ACC112 (cell line): ENCODE results near the gene UTP3.
"Not testable (repeated sequence)": the region's sequence is repeated elsewhere in the genome, so short reads cannot be mapped to it uniquely, and the experiment has no call there.

Experiments used
- H2AFZ ChIP-seq: fragments of 200-600 bp; sonication (generic); one replicate; pipeline ENCODE4 v1.6.0; 2017; ENCODE audit warnings: antibody characterized with exemption, low read length; ENCODE audit not compliant: unreplicated experiment
- H3K27ac ChIP-seq: fragments of 200-600 bp; sonication (generic); 2 replicates; pipeline ENCODE4 v1.5.1; 2014; ENCODE audit warnings: low read depth, mild to moderate bottlenecking, antibody characterized with exemption, low read length, moderate library complexity
- H3K27me3 ChIP-seq: fragments of 200-600 bp; sonication (generic); 2 replicates; pipeline ENCODE4 v1.6.1; 2014; ENCODE audit warnings: mild to moderate bottlenecking, antibody characterized with exemption, low read length, moderate library complexity, mixed read lengths; ENCODE audit not compliant: insufficient read depth
- H3K36me3 ChIP-seq: fragments of 200-600 bp; sonication (generic); 2 replicates; pipeline ENCODE4 v1.6.1; 2016; ENCODE audit warnings: mild to moderate bottlenecking, antibody characterized with exemption, low read length, moderate library complexity, mixed read lengths; ENCODE audit not compliant: insufficient read depth
- H3K4me1 ChIP-seq: fragments of 200-600 bp; sonication (generic); one replicate; pipeline ENCODE4 v1.6.1; 2016; ENCODE audit warnings: low read length, mixed read lengths; ENCODE audit not compliant: insufficient read depth, unreplicated experiment, control insufficient read depth
- H3K4me3 ChIP-seq: fragments of 200-600 bp; sonication (generic); 2 replicates; pipeline ENCODE4 v1.5.1; 2014; ENCODE audit warnings: mild to moderate bottlenecking, low read depth, low read length
- H3K79me2 ChIP-seq: fragments of 200-600 bp; sonication (generic); one replicate; pipeline ENCODE4 v1.6.0; 2016; ENCODE audit warnings: low read length; ENCODE audit not compliant: control insufficient read depth, unreplicated experiment, insufficient read depth

The UTP3 gene

DNA sequence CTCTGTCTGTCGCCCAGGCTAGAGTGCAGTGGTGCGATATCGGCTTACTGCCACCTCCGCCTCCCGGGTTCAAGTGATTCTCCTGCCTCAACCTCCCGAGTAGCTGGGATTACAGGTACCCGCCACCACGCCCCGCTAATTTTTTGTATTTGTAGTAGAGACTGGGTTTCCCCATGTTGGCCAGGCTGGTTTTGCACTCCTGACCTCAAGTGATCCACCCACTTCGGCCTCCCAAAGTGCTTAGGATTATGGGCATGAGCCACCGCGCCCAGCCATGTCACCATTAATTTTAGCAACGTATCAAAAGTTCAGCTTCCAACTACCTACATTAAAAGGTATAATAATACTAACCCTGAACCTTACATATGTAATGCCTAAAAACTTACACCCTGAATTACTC is 940 bp upstream of the UTP3 start:
- peak overlapping the region; percentile 98 for H2AFZ ChIP-seq
- H3K4me3 ChIP-seq: peak overlapping the region; percentile 94
- H3K4me1 ChIP-seq: peaks cover 17% of the 10 kb centered on the region
- peaks cover 33% of the 10 kb centered on the region for H3K79me2 ChIP-seq
- peak overlapping the region; percentile 85 for H3K27ac ChIP-seq
- H3K36me3 ChIP-seq: peaks cover 4% of the 10 kb centered on the region; the same call in 1 of the 2 replicates
- H3K27me3 ChIP-seq: no peaks in the 10 kb centered on the region

GRCh38 chr4:70688795-70689231 is 481 bp downstream of the UTP3 start:
- H2AFZ ChIP-seq: peak overlapping the region; percentile 80
- H3K27me3 ChIP-seq: no peaks in the 10 kb centered on the region
- H3K36me3 ChIP-seq: peaks cover 4% of the 10 kb centered on the region; the same call in 1 of the 2 replicates
- H3K4me1 ChIP-seq: peaks cover 17% of the 10 kb centered on the region
- peaks cover 33% of the 10 kb centered on the region for H3K79me2 ChIP-seq
- H3K27ac ChIP-seq: peak overlapping the region; percentile 85
- H3K4me3 ChIP-seq: peak overlapping the region; percentile 94

DNA sequence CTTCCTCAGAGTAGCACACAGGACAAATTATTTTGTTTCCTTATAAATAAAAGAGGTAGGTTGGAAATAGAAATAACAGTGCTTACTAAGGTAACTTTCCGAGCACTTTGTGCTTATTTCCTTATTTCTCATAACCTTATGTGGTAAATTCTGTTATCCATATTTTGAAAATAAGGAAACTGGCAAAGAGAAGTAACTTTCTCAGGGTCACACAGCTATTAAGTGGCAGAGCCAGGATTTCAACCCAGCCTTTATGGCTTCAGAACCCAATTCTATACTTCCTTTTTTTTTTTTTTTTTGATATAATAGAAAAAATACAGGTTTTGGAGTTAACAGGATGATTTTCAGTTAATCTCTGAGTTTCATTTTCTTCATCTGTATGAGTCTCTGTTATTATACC is 3.3 kb downstream of the UTP3 start:
- H3K79me2 ChIP-seq: peaks cover 33% of the 10 kb centered on the region
- H3K4me1 ChIP-seq: peaks cover 17% of the 10 kb centered on the region
- no peaks in the 10 kb centered on the region for H3K27me3 ChIP-seq
- no peak overlapping the region; the same call in 1 of the 2 replicates for H3K4me3 ChIP-seq
- no peak overlapping the region for H2AFZ ChIP-seq
- no peak overlapping the region for H3K27ac ChIP-seq
- H3K36me3 ChIP-seq: peaks cover 4% of the 10 kb centered on the region; the same call in 1 of the 2 replicates

- H3K27me3 ChIP-seq, H3K36me3 ChIP-seq, H3K4me3 ChIP-seq, H2AFZ ChIP-seq, H3K27ac ChIP-seq: not testable (repeated sequence)
- Histone ChIP-seq H3K79me2 (peaks cover 20% of the 10 kb centered on the region), H3K4me1 (peaks cover 11% of the 10 kb centered on the region)
These were observed 6.3 kb downstream of the UTP3 start for GRCh38 chr4:70694633-70695032.

DNA sequence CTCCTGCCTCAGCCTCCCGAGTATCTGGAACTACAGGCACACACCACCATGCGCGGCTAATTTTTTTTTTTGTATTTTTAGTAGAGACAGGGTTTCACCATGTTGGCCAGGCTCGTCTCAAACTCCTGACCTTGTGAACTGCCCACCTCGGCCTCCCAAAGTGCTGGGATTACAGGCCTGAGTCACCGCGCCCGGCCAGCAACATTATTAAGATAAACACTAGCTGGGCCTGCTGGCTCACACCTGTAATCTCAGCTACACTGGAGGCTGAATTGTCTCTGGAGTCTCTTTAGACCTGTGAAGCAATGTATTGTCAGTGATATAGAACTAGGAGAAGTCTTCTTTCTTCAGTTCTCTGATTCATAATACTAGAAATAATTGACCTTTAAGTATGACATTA is 10.1 kb downstream of the UTP3 start:
- not testable (repeated sequence) for H3K79me2 ChIP-seq, H3K36me3 ChIP-seq, H3K4me3 ChIP-seq, H3K27ac ChIP-seq, H3K27me3 ChIP-seq, H3K4me1 ChIP-seq, H2AFZ ChIP-seq

- no peak overlapping the region for H3K4me3 ChIP-seq
- peaks cover 7% of the 10 kb centered on the region for H3K4me1 ChIP-seq
- no peak overlapping the region for H3K27ac ChIP-seq
- no peak overlapping the region for H2AFZ ChIP-seq
- no peaks in the 10 kb centered on the region for H3K36me3 ChIP-seq
- no peaks in the 10 kb centered on the region for H3K27me3 ChIP-seq
- no peaks in the 10 kb centered on the region for H3K79me2 ChIP-seq
These were observed 12.4 kb downstream of the UTP3 start for GRCh38 chr4:70700712-70701111.

GRCh38 chr4:70701271-70701670 is 12.9 kb downstream of the UTP3 start:
- H3K27ac ChIP-seq: no peak overlapping the region

DNA sequence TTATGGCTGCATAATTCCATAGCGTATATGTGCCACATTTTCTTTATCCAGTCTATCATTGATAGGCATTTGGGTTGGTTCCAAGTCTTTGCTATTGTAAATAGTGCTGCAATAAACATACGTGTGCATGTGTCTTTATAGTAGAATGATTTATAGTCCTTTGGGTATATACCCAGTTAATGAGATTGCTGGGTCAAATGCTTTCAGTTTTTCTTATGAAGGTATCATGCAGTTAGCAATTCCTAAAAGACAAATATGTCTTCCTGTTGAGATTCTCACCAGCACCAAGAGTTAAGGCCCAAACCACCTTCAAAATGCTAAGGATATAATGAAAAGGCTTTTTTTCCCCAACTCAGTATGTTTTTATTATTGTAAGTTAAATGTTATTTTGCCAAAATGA is 14.3 kb downstream of the UTP3 start:
- not testable (repeated sequence) for H3K27me3 ChIP-seq, H3K36me3 ChIP-seq, H3K4me3 ChIP-seq, H3K27ac ChIP-seq, H3K79me2 ChIP-seq, H2AFZ ChIP-seq
- peaks cover 11% of the 10 kb centered on the region for H3K4me1 ChIP-seq

More at GRCh38 chr4:70701271-70701670, 12.9 kb downstream of the UTP3 start:
- Histone ChIP-seq H2AFZ (no peak overlapping the region), H3K4me1 (peaks cover 7% of the 10 kb centered on the region), H3K4me3 (no peak overlapping the region), H3K36me3 (no peaks in the 10 kb centered on the region), H3K79me2 (no peaks in the 10 kb centered on the region), H3K27me3 (no peaks in the 10 kb centered on the region)

- Histone ChIP-seq H3K36me3 (no peaks in the 10 kb centered on the region), H2AFZ (peak overlapping the region; percentile 89), H3K4me1 (peaks cover 11% of the 10 kb centered on the region), H3K27me3 (no peaks in the 10 kb centered on the region), H3K4me3 (peak overlapping the region; percentile 82), H3K79me2 (peaks cover 17% of the 10 kb centered on the region), H3K27ac (peak overlapping the region; percentile 54)
These were observed 15.4 kb downstream of the UTP3 start for GRCh38 chr4:70703619-70704214.

GRCh38 chr4:70704215-70704930 is 16.0 kb downstream of the UTP3 start:
- Histone ChIP-seq H3K36me3 (no peaks in the 10 kb centered on the region), H3K27me3 (no peaks in the 10 kb centered on the region), H3K4me3 (peak overlapping the region; percentile 82), H2AFZ (peak overlapping the region; percentile 89), H3K4me1 (peaks cover 11% of the 10 kb centered on the region), H3K27ac (peak overlapping the region; percentile 65), H3K79me2 (peaks cover 19% of the 10 kb centered on the region)

- peaks cover 20% of the 10 kb centered on the region for H3K79me2 ChIP-seq
- H2AFZ ChIP-seq: peak overlapping the region; percentile 89
- H3K27ac ChIP-seq: peak overlapping the region; percentile 65; the same call in 1 of the 2 replicates
- peak overlapping the region; percentile 82 for H3K4me3 ChIP-seq
- H3K36me3 ChIP-seq: no peaks in the 10 kb centered on the region
- H3K4me1 ChIP-seq: peaks cover 11% of the 10 kb centered on the region
- H3K27me3 ChIP-seq: no peaks in the 10 kb centered on the region
These were observed 16.5 kb downstream of the UTP3 start for GRCh38 chr4:70704931-70705182.
